Measurements from ENCODE around the gene MMP24OS.
"Not testable (repeated sequence)": the region's sequence is repeated elsewhere in the genome, so short reads cannot be mapped to it uniquely, and the experiment has no call there.

Gene MMP24OS

DNA sequence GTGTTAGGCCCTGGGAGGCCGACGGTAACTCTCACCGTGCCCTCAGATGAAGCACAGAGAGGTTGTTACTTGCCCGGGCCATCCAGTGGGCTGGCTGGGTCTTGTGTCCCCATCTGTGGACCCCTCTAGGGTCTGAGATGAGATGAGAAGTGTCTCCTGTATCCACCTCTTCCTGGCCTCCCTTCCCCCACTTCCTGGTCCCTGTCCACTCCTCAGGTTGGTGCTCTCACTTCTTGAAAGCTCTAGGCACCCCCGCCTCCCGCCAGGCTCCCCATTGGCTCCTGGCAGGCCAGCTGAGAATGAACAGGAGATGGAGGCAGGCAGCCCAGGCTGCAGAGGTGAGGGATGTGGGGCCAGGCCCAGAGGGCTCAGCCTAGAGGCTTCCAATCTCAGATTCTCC lies 1.5 kb downstream of the MMP24OS start:
- DNase-seq (ENCODE audit: low spot score) = no peak
- FAIRE-seq = no peak

DNA sequence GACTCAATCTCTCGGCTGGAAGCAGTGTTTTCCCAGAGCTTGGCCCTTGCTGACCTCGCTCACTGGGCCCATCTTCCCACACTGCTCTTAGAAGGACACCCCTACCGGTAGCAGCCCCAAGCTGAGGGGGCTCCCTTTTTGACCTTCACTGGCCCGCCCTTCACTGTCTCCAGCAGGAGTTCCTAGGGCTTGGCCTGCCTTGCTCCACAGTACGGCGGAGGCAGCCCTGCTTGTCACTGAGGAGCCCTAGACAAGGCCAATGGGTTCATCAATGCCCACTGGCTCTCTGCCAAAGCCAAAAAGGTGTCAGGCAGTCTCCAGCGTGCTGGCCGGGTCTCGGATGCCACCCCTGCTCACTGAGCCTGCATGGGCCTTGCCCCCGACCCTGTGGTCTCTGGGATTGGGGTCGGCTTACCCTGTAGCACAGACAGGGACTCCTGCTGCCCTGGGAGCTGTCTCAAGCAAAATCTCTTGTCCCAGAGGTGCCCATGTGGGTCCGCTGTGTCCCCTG lies 2.1 kb downstream of the MMP24OS start:
- DNase-seq (ENCODE audit: low spot score) (no peak), FAIRE-seq (no peak)

DNA sequence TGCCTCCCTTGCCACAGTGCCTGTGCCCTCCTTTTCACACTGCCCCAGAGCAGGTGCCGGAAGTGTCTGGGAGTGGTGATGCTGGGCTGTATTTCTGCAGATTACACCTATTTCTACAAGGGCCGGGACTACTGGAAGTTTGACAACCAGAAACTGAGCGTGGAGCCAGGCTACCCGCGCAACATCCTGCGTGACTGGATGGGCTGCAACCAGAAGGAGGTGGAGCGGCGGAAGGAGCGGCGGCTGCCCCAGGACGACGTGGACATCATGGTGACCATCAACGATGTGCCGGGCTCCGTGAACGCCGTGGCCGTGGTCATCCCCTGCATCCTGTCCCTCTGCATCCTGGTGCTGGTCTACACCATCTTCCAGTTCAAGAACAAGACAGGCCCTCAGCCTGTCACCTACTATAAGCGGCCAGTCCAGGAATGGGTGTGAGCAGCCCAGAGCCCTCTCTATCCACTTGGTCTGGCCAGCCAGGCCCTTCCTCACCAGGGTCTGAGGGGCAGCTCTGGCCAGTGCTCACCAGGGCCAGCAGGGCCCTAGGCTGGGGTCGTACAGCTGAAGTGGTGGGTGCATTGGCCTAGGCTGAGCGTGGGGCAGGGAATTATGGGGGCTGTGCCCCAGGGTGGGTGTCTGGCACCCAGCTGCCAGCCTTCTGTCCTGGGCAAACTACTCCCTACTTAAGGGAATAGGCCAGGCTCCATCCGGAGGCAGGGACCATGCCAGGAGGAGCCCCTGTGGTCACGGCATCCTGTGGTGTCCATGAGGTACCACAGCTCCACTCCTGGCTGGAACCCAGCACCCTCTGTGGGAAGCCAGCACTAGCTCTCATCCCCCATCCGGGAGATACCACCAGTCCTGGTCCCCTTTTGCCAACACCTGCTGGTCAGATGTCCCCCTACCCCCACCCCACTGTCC lies 3.5 kb downstream of the MMP24OS start:
- no peak for FAIRE-seq
- no peak for DNase-seq (ENCODE audit: low spot score)

DNA sequence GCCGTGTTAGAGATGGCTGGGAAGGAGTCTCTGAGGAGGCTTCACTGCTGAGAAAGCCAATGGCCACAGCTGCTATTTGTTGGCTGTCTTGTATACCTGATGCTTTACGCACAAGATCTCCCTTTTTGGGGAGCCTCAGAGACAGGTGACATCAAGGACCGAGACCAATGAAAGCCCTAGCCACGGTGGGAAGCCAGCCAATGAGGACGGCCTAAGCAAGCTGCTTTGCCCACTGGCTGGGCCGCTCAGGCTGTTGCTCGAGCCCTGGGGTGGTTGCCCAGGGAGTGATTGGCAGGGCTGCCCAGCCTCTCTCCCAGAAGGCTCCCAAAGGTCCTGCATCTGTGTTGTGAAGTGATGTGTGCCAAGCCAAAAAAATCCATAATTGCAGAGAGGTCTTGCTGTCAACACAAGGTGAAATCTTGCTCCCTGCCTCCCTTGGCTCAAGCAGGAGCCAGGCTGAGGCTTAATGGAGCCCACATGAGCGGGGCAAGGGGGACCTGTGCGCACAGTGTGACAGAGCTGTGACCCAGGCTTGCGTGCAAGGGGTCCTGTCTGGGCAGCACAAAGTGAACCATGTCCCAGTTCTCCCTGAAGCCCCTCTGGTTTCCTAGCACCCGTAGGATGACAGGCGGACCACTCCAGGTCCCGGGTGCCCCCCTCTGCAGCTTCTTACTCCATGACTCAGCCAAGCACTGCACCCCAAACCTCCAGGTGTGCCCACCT lies 4.3 kb downstream of the MMP24OS start:
- no peak for FAIRE-seq

DNA sequence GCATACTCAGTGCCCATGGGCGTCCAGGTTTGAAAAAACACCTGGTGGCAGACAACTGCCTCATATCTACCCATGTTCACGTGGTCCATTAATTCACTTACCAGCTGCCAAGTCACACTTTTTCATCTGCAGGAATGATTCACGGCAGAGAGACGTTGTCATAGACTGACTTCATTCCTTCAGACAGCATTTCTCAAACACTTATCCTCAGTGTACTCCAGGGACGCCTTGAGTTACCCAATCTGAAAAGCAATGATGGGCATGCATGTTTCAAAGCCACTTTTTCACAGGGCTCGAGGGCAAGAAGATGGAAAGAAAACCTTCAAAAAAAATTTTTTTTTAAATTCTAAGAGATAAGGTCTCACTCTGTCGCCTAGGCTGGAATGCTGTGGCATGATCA lies 6.0 kb downstream of the MMP24OS start:
- DNase-seq (ENCODE audit: low spot score) = no peak
- FAIRE-seq = no peak

More for the DNA sequence above, 4.3 kb downstream of the MMP24OS start:
- DNase-seq (ENCODE audit: low spot score) = no peak

DNA sequence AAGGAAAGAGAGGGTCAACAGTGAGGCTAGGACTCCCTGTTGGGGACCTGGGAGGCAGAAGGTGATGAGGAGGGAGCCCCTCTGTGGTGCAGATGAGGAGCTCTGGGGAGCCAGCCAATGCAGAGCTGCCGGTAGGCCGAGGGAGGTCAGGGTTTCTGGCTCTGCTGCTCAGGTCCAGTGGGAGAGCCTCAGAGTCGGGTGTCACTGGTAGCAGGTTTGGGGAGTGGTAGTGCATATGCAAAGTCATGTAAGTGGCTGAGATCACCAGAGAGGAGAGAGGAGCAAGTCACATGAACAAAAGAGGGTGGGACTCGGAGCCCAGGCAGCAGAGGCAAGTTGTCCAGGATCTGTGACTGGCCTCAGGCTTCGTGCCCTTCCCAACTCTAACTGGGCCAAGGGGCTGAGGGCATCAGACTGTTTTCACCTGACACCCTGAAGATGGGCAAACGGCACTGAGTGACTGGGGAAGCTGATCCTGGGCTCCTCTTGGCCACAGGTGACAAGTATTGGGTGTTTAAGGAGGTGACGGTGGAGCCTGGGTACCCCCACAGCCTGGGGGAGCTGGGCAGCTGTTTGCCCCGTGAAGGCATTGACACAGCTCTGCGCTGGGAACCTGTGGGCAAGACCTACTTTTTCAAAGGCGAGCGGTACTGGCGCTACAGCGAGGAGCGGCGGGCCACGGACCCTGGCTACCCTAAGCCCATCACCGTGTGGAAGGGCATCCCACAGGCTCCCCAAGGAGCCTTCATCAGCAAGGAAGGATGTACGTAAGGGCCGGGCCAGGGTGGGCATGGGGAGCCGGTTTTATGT lies 6.6 kb downstream of the MMP24OS start:
- no peak for FAIRE-seq
- no peak for DNase-seq (ENCODE audit: low spot score)

DNA sequence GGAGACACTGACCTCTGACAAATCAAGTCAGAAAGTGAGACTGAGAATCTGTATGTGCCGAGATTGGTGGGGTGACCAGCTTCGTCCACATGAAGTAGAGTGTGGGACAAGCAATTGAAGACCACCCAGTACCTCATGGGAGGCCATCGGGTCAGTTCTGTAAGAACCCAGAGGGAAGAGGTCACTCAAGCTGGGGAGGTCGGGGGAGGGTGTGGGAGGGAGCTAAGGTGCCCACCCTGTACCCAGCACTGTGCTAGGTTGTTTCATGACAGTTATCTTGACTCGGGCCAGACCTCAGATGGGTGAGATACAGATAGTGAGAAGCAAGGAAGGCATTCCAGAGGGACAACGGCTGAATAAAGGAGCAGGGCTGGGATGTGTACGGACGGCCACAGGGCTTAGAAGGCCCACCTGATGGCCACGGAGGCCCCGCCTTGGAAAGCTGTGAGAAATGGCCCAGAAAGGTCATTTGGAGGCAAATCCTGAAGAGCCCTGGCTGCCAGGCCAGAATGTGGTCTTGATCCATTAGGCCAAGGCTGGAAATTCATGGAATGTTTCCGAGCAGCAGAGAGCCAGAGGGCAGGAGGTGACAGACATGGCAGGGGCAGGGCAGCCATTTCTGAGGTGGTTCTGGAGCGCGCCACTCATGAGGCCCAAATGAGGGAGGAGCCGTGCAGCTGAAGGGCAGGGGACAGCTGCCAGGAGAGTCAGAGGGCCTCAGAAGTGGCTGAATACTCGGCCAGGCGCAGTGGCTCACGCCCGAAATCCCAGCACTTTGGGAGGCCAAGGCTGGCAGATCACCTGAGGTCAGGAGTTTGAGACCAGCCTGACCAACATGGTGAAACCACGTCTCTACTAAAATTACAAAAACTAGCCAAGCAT lies 7.7 kb downstream of the MMP24OS start:
- FAIRE-seq (no peak), DNase-seq (ENCODE audit: low spot score) (no peak)

DNA sequence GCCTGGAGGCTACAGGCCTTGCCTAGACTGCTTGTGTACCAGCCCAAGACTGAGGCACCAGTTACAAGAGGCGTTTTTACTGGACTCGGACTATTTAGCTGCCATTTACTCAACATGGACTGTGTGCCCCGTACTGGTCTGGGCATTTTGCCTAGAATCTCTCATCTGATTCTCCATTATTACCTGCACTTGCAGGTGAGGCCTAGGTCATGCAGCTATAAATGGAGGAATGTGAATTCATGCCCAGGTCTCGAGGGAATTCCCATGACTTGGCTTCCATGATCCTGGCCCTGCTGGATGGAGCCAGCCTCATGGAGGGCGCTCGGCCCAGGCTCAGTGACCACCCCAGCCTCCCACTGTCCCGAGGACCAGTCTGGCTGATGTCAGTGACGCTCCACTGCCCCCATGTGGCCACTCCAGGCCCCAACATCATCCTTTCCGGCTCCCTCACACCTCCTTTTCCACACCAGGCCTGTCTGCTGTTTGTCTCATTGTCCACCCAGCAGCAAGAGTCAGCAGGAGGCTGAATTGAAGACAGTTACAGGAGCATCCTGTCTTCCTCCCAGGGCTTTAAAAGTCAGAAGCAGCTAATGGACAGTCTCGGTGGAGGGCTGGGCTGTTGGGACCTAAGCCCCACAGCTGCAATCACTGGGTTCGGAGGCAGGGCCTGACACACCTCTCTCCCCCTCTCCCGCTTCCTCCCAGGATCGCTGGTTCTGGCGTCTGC lies 8.7 kb downstream of the MMP24OS start:
- DNase-seq (ENCODE audit: low spot score) (peak; percentile 82), FAIRE-seq (peak; percentile 91)

DNA sequence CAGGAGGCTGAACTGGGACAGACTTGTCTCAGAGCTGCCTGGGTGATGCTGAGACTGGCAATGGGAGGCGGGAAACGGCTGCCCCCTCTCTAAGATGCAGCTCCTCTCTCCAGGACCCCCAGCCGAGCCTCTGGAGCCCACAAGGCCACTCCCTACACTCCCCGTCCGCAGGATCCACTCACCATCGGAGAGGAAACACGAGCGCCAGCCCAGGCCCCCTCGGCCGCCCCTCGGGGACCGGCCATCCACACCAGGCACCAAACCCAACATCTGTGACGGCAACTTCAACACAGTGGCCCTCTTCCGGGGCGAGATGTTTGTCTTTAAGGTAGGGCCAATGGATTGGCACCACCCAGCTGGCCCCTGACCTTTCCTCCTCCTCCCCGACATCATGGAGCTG lies 10.8 kb downstream of the MMP24OS start:
- FAIRE-seq (no peak), DNase-seq (ENCODE audit: low spot score) (no peak)

DNA sequence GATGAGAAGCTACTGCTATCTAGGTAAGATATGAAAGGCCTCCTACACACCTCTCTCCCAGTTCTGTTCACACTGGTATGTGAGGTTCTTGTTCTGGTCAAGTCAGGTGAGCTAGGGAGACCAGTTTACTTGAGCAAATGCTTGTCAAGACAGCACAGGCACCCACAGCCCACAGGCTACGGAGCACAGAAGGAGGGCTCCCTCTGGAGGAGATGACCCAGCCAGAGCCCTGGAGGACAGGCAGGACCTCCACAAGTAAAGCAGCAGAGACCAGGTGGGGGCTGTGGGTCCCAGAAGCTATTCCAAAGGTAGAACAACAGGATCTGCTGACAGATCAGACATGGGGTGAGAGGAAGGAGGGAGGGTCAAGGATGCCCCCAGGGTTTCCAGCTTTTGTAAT lies 13.2 kb downstream of the MMP24OS start:
- FAIRE-seq (no peak), DNase-seq (ENCODE audit: low spot score) (peak; percentile 64)

DNA sequence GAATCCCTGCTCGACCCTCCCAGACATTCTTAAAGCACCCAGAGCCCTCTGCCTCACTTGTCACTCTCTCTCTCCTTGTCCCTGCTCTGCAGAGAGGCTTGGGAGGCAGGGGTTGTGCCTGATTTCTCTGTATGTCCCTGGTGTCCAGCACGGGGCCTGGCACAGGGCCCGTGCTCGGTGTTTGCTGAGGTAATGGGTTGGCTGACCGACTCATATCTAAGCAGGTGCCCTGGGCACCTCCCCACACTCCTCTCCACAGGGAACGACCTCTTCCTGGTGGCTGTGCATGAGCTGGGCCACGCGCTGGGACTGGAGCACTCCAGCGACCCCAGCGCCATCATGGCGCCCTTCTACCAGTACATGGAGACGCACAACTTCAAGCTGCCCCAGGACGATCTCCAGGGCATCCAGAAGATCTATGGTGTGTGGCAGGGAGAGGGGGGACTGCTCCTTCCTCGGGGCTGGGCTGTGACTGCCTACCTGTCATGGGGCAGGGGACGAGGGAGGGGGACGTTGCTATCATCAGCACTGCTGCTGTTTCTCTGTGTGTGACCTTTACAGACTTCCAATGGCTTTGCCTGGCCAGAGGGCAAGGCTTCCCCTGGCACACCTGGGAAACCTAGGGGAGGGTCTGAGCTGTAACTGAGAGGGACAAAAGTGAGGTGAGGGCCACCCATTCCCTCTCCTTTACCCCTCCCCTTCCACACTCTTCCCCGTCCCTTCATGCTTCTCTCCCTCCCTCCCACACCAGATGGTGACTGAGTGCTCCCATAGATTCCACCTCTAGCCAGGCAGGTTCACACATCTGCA lies 14.2 kb downstream of the MMP24OS start:
- FAIRE-seq = peak; percentile 94
- DNase-seq (ENCODE audit: low spot score) = peak; percentile 71

DNA sequence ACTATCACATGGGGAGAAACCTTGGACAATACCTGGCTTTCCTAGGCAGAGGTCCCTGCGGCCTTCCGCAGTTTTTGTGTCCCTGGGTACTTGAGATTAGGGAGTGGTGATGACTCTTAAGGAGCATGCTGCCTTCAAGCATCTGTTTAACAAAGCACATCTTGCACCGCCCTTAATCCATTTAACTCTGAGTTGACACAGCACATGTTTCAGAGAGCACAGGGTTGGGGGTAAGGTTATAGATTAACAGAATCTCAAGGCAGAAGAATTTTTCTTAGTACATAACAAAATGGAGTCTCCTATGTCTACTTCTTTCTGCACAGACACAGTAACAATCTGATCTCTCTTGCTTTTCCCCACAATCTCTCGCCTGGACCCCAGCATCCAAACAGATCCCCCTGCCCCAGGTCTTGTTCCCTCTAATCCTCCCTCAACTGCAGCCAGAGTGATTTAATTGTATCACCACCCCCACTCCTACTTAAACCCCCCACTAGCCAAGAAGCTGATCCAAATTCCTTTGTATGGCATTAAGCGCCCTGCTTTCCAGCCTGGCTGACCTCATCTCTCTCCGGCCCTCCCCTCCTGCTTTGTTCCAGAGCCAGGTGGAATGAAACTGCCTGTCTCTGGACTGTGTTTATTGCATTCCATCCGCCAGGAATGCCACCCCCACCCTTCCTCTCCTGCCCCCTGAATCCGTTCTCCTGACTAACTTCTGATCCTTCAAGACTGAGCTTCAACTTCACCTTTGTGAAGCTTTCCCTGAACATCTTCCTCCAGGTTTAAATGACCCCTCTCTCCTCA lies 15.0 kb downstream of the MMP24OS start:
- FAIRE-seq (peak; percentile 87), DNase-seq (ENCODE audit: low spot score) (peak; percentile 93)

DNA sequence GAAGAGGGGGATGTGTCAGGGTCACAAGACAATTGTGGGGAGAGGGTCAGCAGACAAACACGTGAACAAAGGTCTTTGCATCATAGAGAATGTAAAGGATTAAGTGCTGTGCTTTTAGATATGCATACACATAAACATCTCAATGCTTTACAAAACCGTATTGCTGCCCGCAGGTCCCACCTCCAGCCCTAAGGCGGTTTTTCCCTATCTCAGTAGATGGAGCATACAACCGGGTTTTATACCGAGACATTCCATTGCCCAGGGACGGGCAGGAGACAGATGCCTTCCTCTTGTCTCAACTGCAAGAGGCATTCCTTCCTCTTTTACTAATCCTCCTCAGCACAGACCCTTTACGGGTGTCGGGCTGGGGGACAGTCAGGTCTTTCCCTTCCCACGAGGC lies 15.6 kb downstream of the MMP24OS start:
- DNase-seq (ENCODE audit: low spot score); FAIRE-seq: not testable (repeated sequence)

DNA sequence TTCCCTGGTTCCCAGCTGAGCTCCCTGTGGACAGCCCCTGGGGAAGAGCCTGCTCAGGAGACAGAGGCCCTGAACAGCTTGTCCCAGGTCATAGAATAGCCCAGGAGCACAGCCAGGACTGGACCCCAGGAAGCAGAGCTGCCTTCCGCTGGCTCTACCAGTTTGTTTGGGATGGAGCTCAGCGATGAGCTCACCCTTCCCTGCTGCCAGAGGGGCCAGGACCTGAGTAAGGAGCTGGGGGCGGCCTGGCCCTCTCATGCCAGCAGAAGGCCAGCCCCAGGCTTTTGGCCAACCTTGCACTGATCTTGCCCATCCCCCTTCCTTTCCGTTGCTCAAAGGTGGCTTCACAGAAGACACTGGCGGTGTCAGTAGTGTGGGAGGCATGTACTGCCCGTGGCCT lies 17.5 kb downstream of the MMP24OS start:
- FAIRE-seq = no peak

DNA sequence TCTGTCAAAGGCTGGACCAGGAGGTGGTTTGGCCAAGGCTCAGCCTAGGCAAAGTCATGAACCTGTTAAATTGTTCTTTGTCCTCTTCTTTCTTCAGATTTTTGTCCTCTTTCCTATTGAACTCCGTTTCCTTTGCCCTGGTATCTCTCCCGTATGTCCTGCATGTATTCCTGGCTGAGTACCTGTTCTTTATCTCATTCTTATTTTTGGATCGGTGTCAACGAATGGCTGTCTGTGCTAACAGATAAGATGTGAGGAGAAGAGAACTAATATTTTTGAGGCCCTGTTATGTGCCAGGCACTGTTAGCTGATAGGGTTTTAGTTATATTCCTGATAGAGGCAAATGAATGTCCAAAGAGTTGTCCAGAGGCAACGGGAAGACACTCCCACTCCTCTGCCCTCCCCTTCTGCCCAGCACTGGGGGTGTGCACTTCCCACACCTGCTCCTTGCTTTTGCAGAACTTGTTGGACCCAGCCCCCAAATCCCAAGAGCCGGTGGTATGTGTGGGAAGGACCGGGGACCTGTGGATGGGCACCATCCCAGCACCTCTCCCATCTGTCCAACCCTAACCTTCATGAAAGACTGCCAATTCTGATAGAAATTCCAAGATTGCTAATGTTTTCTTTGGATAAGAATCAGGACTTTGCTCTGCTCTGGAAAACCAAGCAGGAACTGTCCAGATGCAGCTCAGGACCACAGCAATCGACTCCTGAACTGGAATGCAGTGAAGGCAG lies 20.6 kb downstream of the MMP24OS start:
- FAIRE-seq (peak; percentile 46), DNase-seq (ENCODE audit: low spot score) (peak; percentile 40)

More for the DNA sequence above, 17.5 kb downstream of the MMP24OS start:
- no peak for DNase-seq (ENCODE audit: low spot score)

DNA sequence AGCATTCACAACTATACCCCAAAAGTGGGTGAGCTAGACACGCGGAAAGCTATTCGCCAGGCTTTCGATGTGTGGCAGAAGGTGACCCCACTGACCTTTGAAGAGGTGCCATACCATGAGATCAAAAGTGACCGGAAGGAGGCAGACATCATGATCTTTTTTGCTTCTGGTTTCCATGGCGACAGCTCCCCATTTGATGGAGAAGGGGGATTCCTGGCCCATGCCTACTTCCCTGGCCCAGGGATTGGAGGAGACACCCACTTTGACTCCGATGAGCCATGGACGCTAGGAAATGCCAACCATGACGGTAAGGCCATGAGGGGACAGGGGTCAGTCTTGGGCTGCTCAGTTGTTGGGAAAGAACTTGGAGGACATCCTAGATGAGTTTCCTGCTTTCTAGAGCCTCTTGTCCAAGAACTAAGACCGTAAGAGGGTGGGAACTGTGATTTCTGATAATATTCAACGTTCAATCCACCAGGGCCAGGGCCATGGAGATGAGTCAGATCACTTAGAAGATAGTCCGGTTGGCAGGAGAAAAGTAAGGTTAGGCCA lies 23.4 kb downstream of the MMP24OS start:
- no peak for DNase-seq (ENCODE audit: low spot score)
- no peak for FAIRE-seq

DNA sequence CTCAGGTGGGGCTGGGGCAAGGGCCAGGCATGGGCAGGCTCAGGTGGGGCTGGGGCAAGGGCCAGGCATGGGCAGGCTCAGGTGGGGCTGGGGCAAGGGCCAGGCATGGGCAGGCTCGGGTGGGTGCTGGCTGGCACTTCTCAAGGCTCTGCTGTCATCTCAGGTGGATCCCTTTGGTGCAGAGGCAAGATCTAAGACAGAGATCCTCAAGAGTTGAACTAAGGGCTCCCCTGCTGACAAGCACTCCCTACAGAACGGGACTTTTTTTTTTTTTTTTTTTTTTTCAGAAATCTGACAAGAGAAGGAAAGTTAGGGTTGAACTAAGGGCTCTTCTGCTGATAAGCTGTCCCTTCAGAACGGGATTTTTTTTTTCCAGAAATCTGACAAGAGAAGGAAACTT lies 24.9 kb downstream of the MMP24OS start:
- DNase-seq (ENCODE audit: low spot score) (no peak), FAIRE-seq (no peak)

All from urothelium cell line (cell line).